ENCODE results near the gene CDH3.

Gene CDH3

DNA sequence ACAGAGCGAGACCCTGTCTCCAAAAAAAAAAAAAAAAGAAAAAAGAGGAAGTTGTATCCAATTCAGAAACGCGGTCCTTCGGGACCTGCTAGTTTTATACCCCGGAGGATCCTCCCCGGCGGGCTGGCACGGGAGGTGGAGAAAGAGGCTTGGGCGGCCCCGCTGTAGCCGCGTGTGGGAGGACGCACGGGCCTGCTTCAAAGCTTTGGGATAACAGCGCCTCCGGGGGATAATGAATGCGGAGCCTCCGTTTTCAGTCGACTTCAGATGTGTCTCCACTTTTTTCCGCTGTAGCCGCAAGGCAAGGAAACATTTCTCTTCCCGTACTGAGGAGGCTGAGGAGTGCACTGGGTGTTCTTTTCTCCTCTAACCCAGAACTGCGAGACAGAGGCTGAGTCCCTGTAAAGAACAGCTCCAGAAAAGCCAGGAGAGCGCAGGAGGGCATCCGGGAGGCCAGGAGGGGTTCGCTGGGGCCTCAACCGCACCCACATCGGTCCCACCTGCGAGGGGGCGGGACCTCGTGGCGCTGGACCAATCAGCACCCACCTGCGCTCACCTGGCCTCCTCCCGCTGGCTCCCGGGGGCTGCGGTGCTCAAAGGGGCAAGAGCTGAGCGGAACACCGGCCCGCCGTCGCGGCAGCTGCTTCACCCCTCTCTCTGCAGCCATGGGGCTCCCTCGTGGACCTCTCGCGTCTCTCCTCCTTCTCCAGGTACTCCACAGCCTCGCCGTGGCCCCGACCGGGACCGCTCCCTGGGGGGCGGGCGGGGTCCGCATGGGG is at the start of gene CDH3:
Gene CDH3, plus strand, starts transcription at position 596 of the 779 bp plus-strand sequence. Its CDS starts 70 bp downstream, at position 666.
- peak in 1 of 2 donors; percentile 16 for DNase-seq (ENCODE audit: low read depth in 1 of 2, low spot score in 1 of 2)

DNA sequence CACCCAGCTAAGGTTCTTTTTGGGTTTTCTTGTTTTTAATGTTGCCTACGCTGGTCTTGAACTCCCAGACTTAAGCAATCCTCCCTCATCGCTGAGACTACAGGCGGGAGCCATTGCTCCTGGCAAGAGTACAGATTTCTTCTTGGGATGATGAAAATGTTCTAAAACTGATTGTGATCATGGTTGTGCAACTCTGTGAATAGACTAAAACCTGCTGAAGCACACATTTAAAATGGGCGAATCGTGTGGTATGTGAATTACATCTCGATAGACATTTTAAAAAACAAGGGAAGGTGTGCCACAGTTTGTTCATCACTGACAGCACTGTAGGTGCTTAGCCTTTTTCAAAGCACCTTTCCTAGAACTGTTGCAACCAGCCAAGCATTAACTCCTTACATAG is 48.8 kb upstream of the CDH3 start:
- no peak for DNase-seq (ENCODE audit: low read depth in 1 of 2, low spot score in 1 of 2)

- DNase-seq (ENCODE audit: low read depth in 1 of 2, low spot score in 1 of 2), result no peak
Measured at GRCh38 chr16:68599586-68599985, 45.5 kb upstream of the CDH3 start.

DNA sequence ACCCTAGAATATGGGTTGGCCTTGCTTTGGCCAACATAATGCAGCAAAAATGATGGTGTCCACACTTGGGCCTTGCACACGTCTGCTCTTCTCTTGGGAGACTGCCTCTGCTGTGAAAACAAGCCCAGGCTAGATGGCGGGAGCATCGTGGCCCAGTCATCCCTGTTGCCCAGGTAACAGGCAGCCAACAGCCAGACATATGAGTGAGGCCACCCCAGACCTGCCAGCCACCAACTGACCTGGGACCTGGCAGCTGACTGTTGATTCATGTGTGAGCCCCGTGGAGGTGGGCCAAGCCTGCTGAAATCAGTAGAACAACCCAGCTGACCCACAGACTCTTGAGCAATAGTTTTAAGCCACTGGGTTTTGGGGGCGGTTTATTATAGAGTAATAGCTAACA is 39.4 kb upstream of the CDH3 start:
- no peak for DNase-seq (ENCODE audit: low read depth in 1 of 2, low spot score in 1 of 2)

DNA sequence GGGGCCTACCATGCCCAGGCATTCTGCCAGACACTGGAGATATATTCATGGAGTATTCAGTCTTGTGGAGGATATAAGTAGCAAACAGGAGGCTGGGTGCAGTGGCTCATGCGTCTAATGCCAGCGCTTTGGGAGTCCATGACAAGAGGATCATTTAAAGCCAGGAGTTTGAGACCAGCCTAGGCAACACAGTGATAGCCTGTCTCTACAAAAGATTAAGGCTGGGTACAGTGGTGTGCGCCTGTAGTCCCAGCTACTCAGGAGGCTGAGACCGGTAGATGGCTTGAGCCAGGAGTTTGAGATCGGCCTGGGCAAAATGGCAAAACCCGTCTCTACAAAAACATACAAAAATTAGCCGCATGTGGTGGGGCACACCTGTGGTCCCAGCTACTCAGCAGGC is 37.7 kb upstream of the CDH3 start:
- no peak for DNase-seq (ENCODE audit: low read depth in 1 of 2, low spot score in 1 of 2)

DNA sequence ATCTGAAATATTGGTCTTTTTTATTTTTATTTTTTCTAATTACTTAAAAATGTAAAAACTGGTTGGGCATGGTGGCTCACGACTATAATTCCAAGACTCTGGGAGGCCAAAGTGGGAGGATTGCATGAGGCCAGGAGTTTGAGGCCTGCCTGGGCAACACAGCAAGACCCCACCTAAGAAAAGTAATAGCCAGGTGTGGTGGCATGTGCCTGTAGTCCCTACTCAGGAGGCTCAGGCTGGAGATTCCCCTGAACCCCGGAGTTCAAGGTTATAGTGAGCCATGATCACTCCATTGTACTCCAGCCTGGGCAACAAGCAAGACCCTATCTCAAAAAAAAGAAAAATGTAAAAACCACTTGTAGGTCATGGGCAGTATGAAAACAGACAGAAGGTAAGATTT is 36.8 kb upstream of the CDH3 start:
- no peak for DNase-seq (ENCODE audit: low read depth in 1 of 2, low spot score in 1 of 2)

- DNase-seq (ENCODE audit: low read depth in 1 of 2, low spot score in 1 of 2), result no peak
Measured at GRCh38 chr16:68612996-68613395, 32.1 kb upstream of the CDH3 start.

GRCh38 chr16:68617734-68618133 is 27.4 kb upstream of the CDH3 start:
- DNase-seq (ENCODE audit: low read depth in 1 of 2, low spot score in 1 of 2), result no peak

DNA sequence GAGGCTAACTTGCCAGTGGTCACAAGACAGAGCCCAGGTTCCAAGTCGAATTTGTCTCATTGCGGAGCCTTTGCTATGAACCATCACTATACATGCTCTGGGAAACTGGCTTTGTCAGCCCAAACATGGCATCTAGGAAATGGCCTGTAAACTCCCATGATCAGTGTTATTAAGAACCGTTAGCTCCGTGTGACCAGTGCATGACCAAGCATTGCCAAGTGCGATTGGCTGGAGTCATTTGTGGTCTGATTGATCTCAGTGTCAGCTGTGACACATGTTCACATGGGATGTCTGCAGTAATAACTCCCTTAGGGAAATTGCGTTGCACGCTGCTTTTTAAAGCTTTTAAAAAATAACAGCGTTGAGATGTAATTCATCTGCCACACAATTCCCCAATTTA is 18.6 kb upstream of the CDH3 start:
- DNase-seq (ENCODE audit: low read depth in 1 of 2, low spot score in 1 of 2), result no peak

DNA sequence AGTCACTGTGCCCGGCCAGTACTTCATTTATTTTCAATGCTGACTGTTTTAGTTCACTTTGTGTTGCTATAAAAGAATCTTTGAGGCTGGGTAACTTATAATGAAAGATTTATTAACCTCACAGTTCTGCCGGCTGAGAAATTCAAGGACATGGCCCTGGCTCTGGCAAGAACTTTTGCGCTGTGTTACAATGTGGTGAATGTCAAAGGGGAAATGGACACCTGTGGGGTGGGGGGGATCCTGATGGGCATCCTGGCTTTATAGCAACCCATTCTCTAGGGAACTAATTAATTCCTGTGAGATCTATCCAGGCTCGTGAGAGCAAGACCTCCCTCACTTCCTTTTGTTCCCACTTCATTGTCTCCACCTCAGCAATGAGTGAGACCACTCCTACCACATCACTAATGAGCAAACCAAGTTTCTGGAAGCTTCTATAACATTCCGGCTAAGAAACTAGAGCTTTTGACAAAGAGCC is 17.1 kb upstream of the CDH3 start:
- DNase-seq (ENCODE audit: low read depth in 1 of 2, low spot score in 1 of 2), result no peak

GRCh38 chr16:68629351-68629910 is 15.7 kb upstream of the CDH3 start:
- DNase-seq (ENCODE audit: low read depth in 1 of 2, low spot score in 1 of 2), result no peak

DNA sequence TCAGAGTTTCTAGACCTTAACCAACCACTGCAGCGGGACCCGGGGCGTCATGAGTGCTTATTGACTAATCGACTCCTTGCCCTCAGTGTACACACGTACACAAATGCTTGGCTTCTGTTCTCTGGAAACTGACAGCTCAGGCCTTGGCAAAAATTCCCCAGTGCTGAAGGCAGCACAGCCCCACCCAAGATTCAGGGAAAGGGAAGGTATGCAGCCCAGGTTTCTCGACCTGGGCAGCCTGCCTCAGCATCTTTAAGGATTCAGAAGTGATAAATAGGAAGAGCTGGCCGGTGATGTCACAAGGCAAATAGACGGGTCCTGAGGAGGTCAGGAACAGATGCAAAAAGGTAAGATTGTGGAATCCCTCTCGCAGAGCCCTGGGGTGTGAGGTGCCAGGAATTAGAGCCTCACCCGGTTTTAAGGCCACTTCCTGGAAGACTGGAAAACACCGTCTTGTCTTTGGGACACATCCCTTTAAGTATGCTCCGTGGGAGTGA is 9.0 kb upstream of the CDH3 start:
- DNase-seq (ENCODE audit: low read depth in 1 of 2, low spot score in 1 of 2), result no peak

DNA sequence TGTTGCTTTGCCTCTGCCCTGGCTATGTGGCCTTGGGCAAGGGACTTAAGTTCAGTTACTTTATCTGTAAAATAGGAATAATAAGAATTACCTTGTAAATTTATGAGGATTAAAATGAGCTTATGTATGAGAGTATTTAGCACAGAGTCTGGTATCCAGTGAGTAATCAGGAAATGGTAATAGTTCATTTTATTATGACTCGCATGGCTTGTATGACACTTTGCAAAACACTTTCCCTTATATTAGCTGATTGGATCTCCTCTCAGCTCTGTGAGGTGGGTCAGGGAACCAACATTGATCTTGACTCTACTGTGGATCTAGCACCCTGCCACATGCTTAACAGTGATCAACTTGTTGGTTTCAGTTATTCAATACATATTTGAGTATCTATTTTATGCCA is 8.3 kb upstream of the CDH3 start:
- no peak for DNase-seq (ENCODE audit: low read depth in 1 of 2, low spot score in 1 of 2)

GRCh38 chr16:68640972-68641371 is 4.1 kb upstream of the CDH3 start:
- no peak for DNase-seq (ENCODE audit: low read depth in 1 of 2, low spot score in 1 of 2)

- DNase-seq (ENCODE audit: low read depth in 1 of 2, low spot score in 1 of 2), result no peak
Measured at GRCh38 chr16:68642047-68642435, 3.1 kb upstream of the CDH3 start.

DNA sequence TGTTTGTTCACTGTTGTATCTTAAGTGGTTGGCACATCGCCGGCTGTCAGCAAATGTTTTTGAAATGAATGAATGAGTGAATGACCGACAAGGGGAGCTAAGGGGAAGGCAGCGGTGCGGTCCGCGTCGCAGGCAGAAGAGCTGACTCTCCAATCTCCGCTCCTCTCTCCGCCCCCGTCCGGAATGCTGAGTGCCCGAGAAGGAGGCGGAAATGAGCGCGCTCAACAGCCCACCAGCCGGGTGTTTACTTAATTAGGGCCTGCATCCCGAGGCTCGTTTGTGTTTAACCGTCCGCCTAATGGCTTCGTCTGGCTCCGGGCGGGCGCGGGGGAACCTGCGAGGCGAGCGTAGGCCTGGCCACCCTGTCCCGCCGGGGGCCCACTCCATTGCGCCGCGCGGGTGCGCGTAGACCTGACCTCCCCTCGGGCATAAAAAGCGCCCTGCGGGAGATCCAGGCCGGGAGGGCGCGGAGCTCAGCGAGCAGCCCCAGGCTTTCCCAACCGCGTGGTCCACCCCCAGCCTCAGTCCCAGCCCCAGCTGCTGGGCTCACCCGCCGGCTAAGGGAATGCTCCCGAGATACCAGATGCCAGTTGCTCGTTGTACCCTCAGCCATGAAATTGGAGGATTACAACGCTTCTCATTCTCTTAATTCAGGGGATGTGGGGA is 2.5 kb upstream of the CDH3 start:
- no peak for DNase-seq (ENCODE audit: low read depth in 1 of 2, low spot score in 1 of 2)

DNA sequence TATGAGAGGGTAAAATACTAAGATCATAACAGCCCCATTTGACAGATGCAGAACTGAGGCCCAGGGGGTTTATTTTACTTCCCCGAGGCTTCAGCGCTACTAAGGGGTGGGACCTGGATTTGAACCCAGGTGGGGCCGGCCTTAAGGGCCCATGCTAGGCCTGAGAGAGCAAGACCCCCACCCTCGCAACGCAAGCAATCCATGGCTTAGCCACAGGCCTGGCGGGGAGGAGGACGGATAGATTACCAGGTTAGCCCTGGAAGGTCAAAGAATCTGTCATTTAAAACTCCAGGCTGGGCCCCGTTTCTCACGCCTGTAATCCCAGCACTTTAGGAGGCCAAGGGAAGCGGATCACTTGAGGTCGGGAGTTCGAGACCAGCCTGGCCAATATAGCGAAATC is 1.9 kb upstream of the CDH3 start:
- DNase-seq (ENCODE audit: low read depth in 1 of 2, low spot score in 1 of 2), result no peak

GRCh38 chr16:68643847-68644246 is 1.3 kb upstream of the CDH3 start:
- no peak for DNase-seq (ENCODE audit: low read depth in 1 of 2, low spot score in 1 of 2)

GRCh38 chr16:68644296-68644695 is 814 bp upstream of the CDH3 start:
- DNase-seq (ENCODE audit: low read depth in 1 of 2, low spot score in 1 of 2), result no peak

GRCh38 chr16:68645494-68646388 is 631 bp downstream of the CDH3 start:
- no peak for DNase-seq (ENCODE audit: low read depth in 1 of 2, low spot score in 1 of 2)

DNA sequence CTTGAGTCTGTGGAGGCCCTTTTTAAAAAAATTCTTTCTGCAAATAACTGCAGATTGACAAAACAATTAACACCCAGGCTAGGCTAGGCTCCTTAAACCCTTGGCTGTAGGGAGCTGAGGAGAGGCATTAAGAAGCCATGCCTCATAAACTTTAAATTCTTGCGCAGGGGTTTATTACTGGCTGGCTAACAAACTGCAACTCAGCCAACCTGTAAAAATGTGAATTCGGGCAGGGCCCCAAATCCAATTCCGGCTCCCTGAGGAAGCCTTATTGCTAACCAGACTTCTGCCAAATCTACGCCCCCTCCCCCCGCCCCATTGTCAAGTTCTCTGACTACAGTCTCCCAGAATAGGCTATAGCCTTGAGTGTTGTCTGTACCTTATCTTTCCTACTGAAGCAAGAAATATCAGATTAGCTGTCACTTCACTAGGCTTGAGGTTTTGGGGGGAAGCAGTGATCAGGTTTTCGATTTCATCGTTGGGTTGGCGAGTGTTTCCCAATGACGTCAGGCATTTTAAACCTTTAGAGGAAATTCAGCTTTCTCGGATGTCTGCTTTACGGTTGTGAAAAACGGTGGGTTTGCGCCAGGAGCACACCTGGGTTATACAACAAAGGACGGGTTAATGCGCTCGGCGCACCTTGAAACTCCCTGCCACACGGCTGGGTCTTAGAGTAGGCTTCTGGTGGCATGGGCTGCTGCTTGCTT is 2.0 kb downstream of the CDH3 start:
- DNase-seq (ENCODE audit: low read depth in 1 of 2, low spot score in 1 of 2), result no peak

All from stimulated activated CD4-positive, alpha-beta T cell treated with anti-CD3 and anti-CD28 coated beads, Interleukin-15, amount 100 ng/mL, for 1 hour (primary cell).